Thyroid gland (tissue), 4 donors: ENCODE results near the gene UBE2E2. TPM values are rescaled to one million over a fixed set of nuclear protein-coding genes. Genes with fewer than 3 reads are reported as not detected.

ENCODE experiments used
- DNase-seq, 2 donors: peaks; one replicate each; pipeline ENCODE4 v3.0.0-alpha.2; 2019
- H3K27ac ChIP-seq, 3 donors: fragments of 200-600 bp; sonication (generic); 1 replicate in 2 of 3; 2 replicates in 1 of 3; pipeline ENCODE4 v1.5.1; 2016 to 2019; ENCODE audit warnings: mild to moderate bottlenecking in 1 of 3, moderate library complexity in 1 of 3
- H3K27me3 ChIP-seq: fragments of 200-600 bp; sonication (generic); one replicate; pipeline ENCODE4 v1.5.1; 2019
- H3K36me3 ChIP-seq, 2 donors: fragments of 200-600 bp; sonication (generic); one replicate each; pipeline ENCODE4 v1.5.1; 2016 to 2019
- H3K4me1 ChIP-seq, 2 donors: fragments of 200-600 bp; sonication (generic); one replicate each; pipeline ENCODE4 v1.5.1; 2017 to 2019
- H3K4me3 ChIP-seq, 3 donors: fragments of 200-600 bp; sonication (generic); replicated peaks in 1 of 3; 1 replicate in 2 of 3; 2 replicates in 1 of 3; pipeline ENCODE4 v1.5.1; 2016; ENCODE audit warnings: mild to moderate bottlenecking in 1 of 3
- H3K9me3 ChIP-seq: fragments of 200-600 bp; sonication (generic); one replicate; pipeline ENCODE4 v1.5.1; 2017
- CTCF ChIP-seq, 6 experiments: fragments of 200-600 bp in 3 of 6; fragments of 450-650 bp in 3 of 6; sonication (generic) in 3 of 6; IDR thresholded peaks; one replicate each; pipeline ENCODE4 v1.5.1; 2016 to 2019; ENCODE audit warnings: antibody characterized with exemption in 6 of 6, mild to moderate bottlenecking in 2 of 6, inconsistent platforms in 1 of 6, moderate library complexity in 1 of 6
- POLR2A ChIP-seq, 2 donors: fragments of 450-650 bp; IDR thresholded peaks; one replicate each; pipeline ENCODE4 v1.6.1; 2017; ENCODE audit warnings: antibody characterized with exemption in 2 of 2, mild to moderate bottlenecking in 2 of 2, moderate library complexity in 1 of 2
- WGBS, 2 donors: methylation state at CpG; one replicate each; pipeline ENCODE4 v1.1.5; 2017; 5-methylcytosine and 5-hydroxymethylcytosine counted together
- intact Hi-C: fragments of 100-400 bp; cut with DNase I; formaldehyde crosslinking; loops from one replicate; pipeline ENCODE4 v1.15.1; 2023
- total RNA-seq, 4 donors: library from RNA; depleted of rRNA; stranded (reverse); fragments of >200 nt; gene quantifications; one replicate each; pipeline ENCODE4 v1.2.3, GENCODE V29; 2016

UBE2E2 gene
- total RNA-seq, 4 donors from 2014 or later: 28.5 to 46.0 (median 38.4) TPM

- DNase-seq: no peak
- H3K27ac ChIP-seq: no peak overlapping the region
- TF ChIP-seq POLR2A (IDR thresholded peaks at IDR 0.05): no peak
- no peak for TF ChIP-seq CTCF (IDR thresholded peaks at IDR 0.05)
- H3K27me3 ChIP-seq: no peaks in the 10 kb centered on the region
- no peak overlapping the region for H3K4me3 ChIP-seq
- WGBS, 2 donors: 31 to 32% methylated on average over 2 of the region's 2 CpGs
- no peaks in the 10 kb centered on the region for H3K4me1 ChIP-seq
- no peaks in the 10 kb centered on the region for H3K36me3 ChIP-seq
- H3K9me3 ChIP-seq: no peaks in the 10 kb centered on the region
- intact Hi-C loops: no loop called here
Observed at GRCh38 chr3:23288715-23289114, 85.6 kb downstream of the UBE2E2 start.

DNA sequence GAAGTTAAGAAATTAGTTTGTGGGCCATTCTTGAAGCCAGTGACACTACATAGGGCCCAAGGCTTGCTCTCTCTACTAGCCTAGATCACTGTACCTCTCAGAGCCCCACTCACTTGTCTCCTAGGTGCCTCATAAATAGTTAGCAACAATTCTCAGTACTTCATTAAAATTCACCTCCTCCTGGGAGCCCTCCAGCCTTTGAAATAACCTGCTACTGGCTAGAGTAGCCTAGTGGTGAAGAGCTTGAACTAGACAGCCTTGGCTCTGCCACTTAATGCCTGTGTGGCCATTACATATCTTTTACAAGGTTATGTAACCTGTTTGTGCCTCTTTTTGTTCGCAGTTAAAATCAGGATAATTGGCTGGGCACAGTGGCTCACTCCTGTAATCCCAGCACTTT, 89.3 kb downstream of the UBE2E2 start:
- Histone ChIP-seq H3K9me3 (no peaks in the 10 kb centered on the region), H3K36me3 (no peaks in the 10 kb centered on the region), H3K27ac (no peak overlapping the region), H3K27me3 (no peaks in the 10 kb centered on the region), H3K4me3 (no peak overlapping the region), H3K4me1 (no peaks in the 10 kb centered on the region)
- WGBS, 2 donors: 92 to 100% methylated on average over 1 of the region's 1 CpG
- no peak for TF ChIP-seq CTCF (IDR thresholded peaks at IDR 0.05)
- TF ChIP-seq POLR2A (IDR thresholded peaks at IDR 0.05): no peak
- intact Hi-C loops: no loop called here
- no peak for DNase-seq

- Histone ChIP-seq H3K27me3 (no peaks in the 10 kb centered on the region), H3K4me3 (no peak overlapping the region)
- TF ChIP-seq CTCF (IDR thresholded peaks at IDR 0.05): no peak
- TF ChIP-seq POLR2A (IDR thresholded peaks at IDR 0.05): no peak
Observed at GRCh38 chr3:23294770-23295387, 91.8 kb downstream of the UBE2E2 start.

DNA sequence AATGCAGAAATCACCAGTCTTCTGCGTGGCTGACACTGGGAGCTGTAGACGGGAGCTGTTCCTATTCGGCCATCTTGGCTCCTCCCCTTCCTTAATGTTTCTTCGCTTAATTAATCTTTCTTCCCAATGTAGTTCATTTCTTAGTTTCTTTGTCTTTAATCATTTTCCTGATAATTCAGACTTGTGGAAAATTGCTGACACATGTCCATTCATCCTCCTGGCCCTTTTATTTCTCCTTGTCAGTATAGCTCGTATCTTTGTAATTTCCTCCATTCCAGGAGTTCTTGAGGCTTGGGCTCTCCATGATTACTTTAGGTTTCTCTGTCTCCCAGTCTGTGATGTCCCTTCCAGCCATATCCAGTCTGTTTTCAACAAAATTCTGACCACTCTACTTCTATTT, 98.7 kb downstream of the UBE2E2 start:
- Histone ChIP-seq H3K27me3 (no peaks in the 10 kb centered on the region), H3K9me3 (no peaks in the 10 kb centered on the region), H3K4me3 (no peak overlapping the region), H3K4me1 (peaks cover 6 to 7% of the 10 kb centered on the region in 2 donors), H3K27ac (no peak overlapping the region), H3K36me3 (no peaks in the 10 kb centered on the region)
- TF ChIP-seq CTCF (IDR thresholded peaks at IDR 0.05) (no peak), POLR2A (IDR thresholded peaks at IDR 0.05) (no peak)
- DNase-seq: no peak
- intact Hi-C loops: no loop called here
- 77 to 85% methylated on average over 5 of the region's 5 CpGs for WGBS, 2 donors

More at GRCh38 chr3:23294770-23295387, 91.8 kb downstream of the UBE2E2 start:
- intact Hi-C loops: no loop called here
- Histone ChIP-seq H3K27ac (no peak overlapping the region), H3K4me1 (no peaks in the 10 kb centered on the region), H3K9me3 (no peaks in the 10 kb centered on the region), H3K36me3 (no peaks in the 10 kb centered on the region)
- DNase-seq: no peak

DNA sequence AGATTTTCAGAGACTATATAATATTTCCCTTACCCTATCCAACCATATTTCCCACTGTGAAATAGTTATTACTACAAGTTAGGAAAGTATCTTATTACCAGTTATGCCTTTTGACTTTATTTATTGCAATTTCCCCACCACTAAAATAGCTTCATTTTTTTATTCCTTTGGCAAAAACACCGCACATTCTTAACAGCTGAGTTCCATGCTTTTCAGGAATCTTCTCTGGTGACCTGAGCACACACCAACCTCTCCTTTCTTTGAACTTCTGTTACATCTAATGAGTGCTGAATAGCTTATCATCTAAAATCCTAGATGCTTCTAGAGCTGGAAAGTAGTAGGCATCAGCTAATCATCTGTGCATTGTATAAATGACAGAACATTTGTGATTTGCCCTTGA, 99.1 kb downstream of the UBE2E2 start:
- no peaks in the 10 kb centered on the region for H3K27me3 ChIP-seq
- no peak overlapping the region for H3K27ac ChIP-seq
- no peaks in the 10 kb centered on the region for H3K36me3 ChIP-seq
- intact Hi-C loops: no loop called here
- H3K9me3 ChIP-seq: no peaks in the 10 kb centered on the region
- 83 to 91% methylated on average over 1 of the region's 1 CpG for WGBS, 2 donors
- no peak overlapping the region for H3K4me3 ChIP-seq
- no peak for TF ChIP-seq CTCF (IDR thresholded peaks at IDR 0.05)
- TF ChIP-seq POLR2A (IDR thresholded peaks at IDR 0.05): no peak
- no peak for DNase-seq
- H3K4me1 ChIP-seq: peaks cover 6 to 7% of the 10 kb centered on the region in 2 donors
